GM12878 (cell line): Measurements from ENCODE around the gene UGT1A6. TPM values are rescaled to one million over a fixed set of nuclear protein-coding genes. Genes with fewer than 3 reads are reported as not detected.

Source experiments
- ATAC-seq: fragments of 200-7000 bp; cut with Tn5 transposase; 3 replicates; pipeline ENCODE4 v1.9.1; 2020; ENCODE audit warnings: mild to moderate bottlenecking, moderate library complexity
- BruUV-seq: library from RNA; stranded (reverse); fragments of 400-500 nt; replicated peaks from 2 replicates; lab custom pipeline; 2021; lab: Mats Ljungman, UMichigan
- CTCF ChIA-PET: fragments of 300-600 bp; sonication (Branson Sonifier 250); formaldehyde crosslinking; extraction: SDS; loops from one replicate; lab custom pipeline; 2021; ENCODE audit warnings: inconsistent platforms; lab: Yijun Ruan, JAX
- POLR2A ChIA-PET: fragments of 350-600 bp; formaldehyde crosslinking; extraction: SDS; loops from one replicate; lab custom pipeline; 2021; ENCODE audit warnings: inconsistent platforms; lab: Charles Lee
- RAD21 ChIA-PET: fragments of 300-600 bp; sonication (Branson Sonifier 250); formaldehyde crosslinking; loops from one replicate; lab custom pipeline; 2023; ENCODE audit warnings: antibody characterized with exemption; ENCODE audit not compliant: unreplicated experiment; lab: Charles Lee
- SMC1A ChIA-PET: fragments of 300-600 bp; sonication (Branson Sonifier 250); formaldehyde crosslinking; loops from one replicate; lab custom pipeline; 2023; ENCODE audit not compliant: unreplicated experiment, uncharacterized antibody; lab: Charles Lee
- DNase-seq: peaks from one replicate; pipeline ENCODE4 v3.0.0-alpha.2; 2011; ENCODE audit warnings: low read depth, low spot score
- FAIRE-seq: peaks from 3 replicates; lab custom pipeline; 2011; peaks lifted over from hg19 to GRCh38; lab: Jason Lieb, UNC
- H2AFZ ChIP-seq: 2 replicates; pipeline ENCODE4 v1.6.0; 2011; ENCODE audit warnings: low read depth, low read length, control low read depth; ENCODE audit not compliant: control insufficient read depth
- H3K27ac ChIP-seq: 2 replicates; pipeline ENCODE4 v1.5.1; 2011; ENCODE audit warnings: control low read depth; ENCODE audit not compliant: control insufficient read depth, insufficient read depth
- H3K27me3 ChIP-seq, 2 experiments: replicated peaks in 1 of 2; 2 replicates each; pipeline versions ENCODE4 v1.6.0 to v1.6.1; 2011; ENCODE audit warnings: low read length in 1 of 2; ENCODE audit not compliant: control insufficient read depth in 2 of 2, insufficient read depth in 2 of 2
- H3K36me3 ChIP-seq, 2 experiments: 2 replicates each; pipeline ENCODE4 v1.5.1; 2011; ENCODE audit warnings: low read length in 1 of 2; ENCODE audit not compliant: control insufficient read depth in 2 of 2, insufficient read depth in 2 of 2
- H3K4me1 ChIP-seq: 2 replicates; pipeline ENCODE4 v1.6.1; 2011; ENCODE audit warnings: mild to moderate bottlenecking, low read length, moderate library complexity, mixed read lengths; ENCODE audit not compliant: control insufficient read depth, insufficient read depth
- H3K4me2 ChIP-seq: 2 replicates; pipeline ENCODE4 v1.6.0; 2011; ENCODE audit warnings: control low read depth; ENCODE audit not compliant: control insufficient read depth, insufficient read depth
- H3K4me3 ChIP-seq: fragments of 200-600 bp; sonication (generic); 2 replicates; pipeline ENCODE4 v1.5.1; 2016
- H3K79me2 ChIP-seq: 2 replicates; pipeline ENCODE4 v1.6.0; 2011; ENCODE audit warnings: low read length; ENCODE audit not compliant: control insufficient read depth, insufficient read depth
- H3K9ac ChIP-seq: 2 replicates; pipeline ENCODE4 v1.8.0; 2011; ENCODE audit warnings: low read length, control low read depth, mixed read lengths; ENCODE audit not compliant: control insufficient read depth, insufficient read depth
- H3K9me3 ChIP-seq: replicated peaks from 3 replicates; pipeline ENCODE4 v1.5.1; 2011; ENCODE audit warnings: mild to moderate bottlenecking, low read length; ENCODE audit not compliant: control insufficient read depth, insufficient read depth
- H4K20me1 ChIP-seq: 2 replicates; pipeline ENCODE4 v1.6.0; 2011; ENCODE audit not compliant: control insufficient read depth, insufficient read depth
- ASH2L ChIP-seq: fragments of 300-600, 200-600 bp; sonication (generic); IDR thresholded peaks from 2 replicates; pipeline ENCODE4 v1.6.1; 2017; ENCODE audit warnings: low read depth, mild to moderate bottlenecking, borderline replicate concordance
- CEBPB ChIP-seq, 2 experiments: fragments of 150-350 bp in 1 of 2; IDR thresholded peaks; 2 replicates each; pipeline ENCODE4 v1.6.1; 2012 to 2014; ENCODE audit warnings: low read depth in 2 of 2, low read length in 2 of 2, borderline replicate concordance in 1 of 2, inconsistent platforms in 1 of 2
- CHD2 ChIP-seq: IDR thresholded peaks from 2 replicates; pipeline ENCODE4 v1.6.1; 2011; ENCODE audit warnings: low read depth, low read length, improper control_type of control experiment, borderline replicate concordance
- DPF2 ChIP-seq: fragments of 450-650 bp; IDR thresholded peaks from 2 replicates; pipeline ENCODE4 v1.6.1; 2017; ENCODE audit warnings: mild to moderate bottlenecking
- ETV6 ChIP-seq, 2 experiments: fragments of 450-650 bp in 1 of 2; IDR thresholded peaks in 1 of 2; conservative IDR thresholded peaks in 1 of 2; 2 replicates each; pipeline ENCODE4 v1.6.1; 2014; ENCODE audit warnings: antibody characterized with exemption in 1 of 2, borderline replicate concordance in 1 of 2, low read depth in 1 of 2, mild to moderate bottlenecking in 1 of 2, moderate library complexity in 1 of 2
- MEF2A ChIP-seq: IDR thresholded peaks from 2 replicates; pipeline ENCODE4 v1.6.1; 2011; ENCODE audit warnings: low read depth, mild to moderate bottlenecking, low read length, moderate library complexity; ENCODE audit not compliant: insufficient read depth
- PBX3 ChIP-seq: IDR thresholded peaks from 2 replicates; pipeline ENCODE4 v1.6.1; 2011; ENCODE audit warnings: mild to moderate bottlenecking, low read depth, low read length, moderate library complexity; ENCODE audit not compliant: insufficient replicate concordance
- POLR2AphosphoS2 ChIP-seq: IDR thresholded peaks from 2 replicates; pipeline ENCODE4 v1.6.1; 2011; ENCODE audit warnings: low read depth, mild to moderate bottlenecking, low read length, improper control_type of control experiment, moderate library complexity
- RUNX3 ChIP-seq: IDR thresholded peaks from 2 replicates; pipeline ENCODE4 v1.6.1; 2012; ENCODE audit warnings: low read length, inconsistent platforms
- SMAD1 ChIP-seq: fragments of 450-650 bp; IDR thresholded peaks from 2 replicates; pipeline ENCODE4 v1.6.1; 2018; ENCODE audit warnings: mild to moderate bottlenecking, low read depth; ENCODE audit not compliant: partially characterized antibody
- SMARCA5 ChIP-seq: fragments of 450-650 bp; IDR thresholded peaks from 2 replicates; pipeline ENCODE4 v1.6.1; 2017; ENCODE audit warnings: mild to moderate bottlenecking
- TAF1 ChIP-seq: IDR thresholded peaks from 2 replicates; pipeline ENCODE4 v1.6.1; 2011; ENCODE audit warnings: mild to moderate bottlenecking, low read depth, low read length, borderline replicate concordance
- ZNF217 ChIP-seq: fragments of 450-650 bp; IDR thresholded peaks from 2 replicates; pipeline ENCODE4 v1.6.1; 2017; ENCODE audit warnings: antibody characterized with exemption, mild to moderate bottlenecking
- WGBS: methylation state at CpG from one replicate; pipeline ENCODE4 v1.1.6; 2016; ENCODE audit warnings: low lambda C conversion rate; ENCODE audit not compliant: insufficient replicate concordance, insufficient coverage; ENCODE audit errors: missing lambda C conversion rate; 5-methylcytosine and 5-hydroxymethylcytosine counted together
- in situ Hi-C: fragments of 300-500 bp; cut with MboI; formaldehyde crosslinking; loops from 9 replicates; pipeline ENCODE4 v1.14.3; 2018; ENCODE audit warnings: mixed read lengths
- intact Hi-C: fragments of 100-400 bp; cut with micrococcal nuclease; formaldehyde crosslinking; loops from one replicate; pipeline ENCODE4 v1.14.2; 2022; ENCODE audit not compliant: unreplicated experiment
- polyA plus RNA-seq, 11 experiments: library from polyadenylated mRNA; depleted of rRNA in 4 of 11; unstranded in 6 of 11; stranded (reverse) in 5 of 11; fragments of >200 nt; fragmentation: Nextera tagmentation in 4 of 11; fragmentation: Illumina TruSeq in 1 of 11; extraction: Ambion mirVana in 4 of 11; extraction: Trizol in 1 of 11; gene quantifications; 1 replicate in 1 of 11; 2 replicates in 10 of 11; pipeline versions ENCODE4 v1.2.1 to v1.2.3, GENCODE V29; 2011 to 2016; ENCODE audit warnings: inconsistent platforms in 2 of 11, missing spikeins in 2 of 11, low read depth in 1 of 11
- total RNA-seq, 4 experiments: library from RNA; depleted of rRNA in 3 of 4; stranded (reverse); fragments of >200 nt in 3 of 4; fragmentation: Illumina TruSeq in 1 of 4; extraction: Trizol in 1 of 4; gene quantifications; 2 replicates each; pipeline versions ENCODE4 v1.2.1 to v1.2.3, GENCODE V29; 2013 to 2021

The UGT1A6 gene
- total and polyA plus RNA-seq, 10 of the 15 experiments (the other 5 are each of a cell fraction or from before 2014, with no cell fraction given): not detected

GRCh38 chr2:233795735-233796171 lies 103.1 kb downstream of the UGT1A6 start:
- TF ChIP-seq POLR2AphosphoS2 (no peak), CEBPB (IDR thresholded peaks at IDR 0.05; ENCODE audit: borderline replicate concordance in 1 of 2, low read depth in 2 of 2, low read length in 2 of 2) (no peak), SMARCA5 (no peak)
- Histone ChIP-seq H3K27me3 (no peaks in the 10 kb centered on the region; a peak in 2 of 4 replicates), H4K20me1 (no peaks in the 10 kb centered on the region), H3K4me2 (no peak overlapping the region), H3K4me1 (no peaks in the 10 kb centered on the region), H3K4me3 (no peak overlapping the region), H3K27ac (no peak overlapping the region), H3K36me3 (no peaks in the 10 kb centered on the region), H2AFZ (no peak overlapping the region), H3K9me3 (no peaks in the 10 kb centered on the region), H3K9ac (no peak overlapping the region), H3K79me2 (no peaks in the 10 kb centered on the region)
- in situ Hi-C loops (no loop called here), intact Hi-C loops (no loop called here)
- POLR2A ChIA-PET: no interaction called here
- SMC1A ChIA-PET: no interaction called here
- BruUV-seq: no TSS peak
- ATAC-seq (no peak), DNase-seq (no peak), FAIRE-seq (no peak)
- WGBS: 49% methylated on average over 13 of the region's 13 CpGs
- RAD21 ChIA-PET: no interaction called here
- CTCF ChIA-PET: interaction anchor here (0.7 kb wide), 1 partner anchor 15 kb away, joined by 3 read pairs; no protein-coding TSS in a partner anchor

GRCh38 chr2:233796254-233796653 lies 103.6 kb downstream of the UGT1A6 start:
- ATAC-seq: no peak
- Histone ChIP-seq H3K9ac (no peak overlapping the region), H3K36me3 (no peaks in the 10 kb centered on the region), H3K27me3 (no peaks in the 10 kb centered on the region; a peak in 2 of 4 replicates), H3K4me3 (no peak overlapping the region), H3K9me3 (no peaks in the 10 kb centered on the region), H2AFZ (no peak overlapping the region), H3K4me2 (no peak overlapping the region), H4K20me1 (no peaks in the 10 kb centered on the region), H3K4me1 (no peaks in the 10 kb centered on the region), H3K79me2 (no peaks in the 10 kb centered on the region), H3K27ac (no peak overlapping the region)
- no TSS peak for BruUV-seq
- no peak for DNase-seq
- intact Hi-C loops (no loop called here), in situ Hi-C loops (no loop called here)
- ChIA-PET RAD21 (no interaction called here), CTCF (interaction anchor here (0.7 kb wide), 1 partner anchor 16 kb away, joined by 3 read pairs; no protein-coding TSS in a partner anchor), SMC1A (no interaction called here), POLR2A (no interaction called here)
- TF ChIP-seq PBX3 (no peak), DPF2 (no peak), ZNF217 (no peak), ETV6 (conservative IDR thresholded peaks at IDR 0.05 in 1 of 2, IDR thresholded peaks at IDR 0.05 in 1 of 2; ENCODE audit: borderline replicate concordance in 1 of 2, low read depth in 1 of 2) (no peak), MEF2A (no peak), POLR2AphosphoS2 (no peak), RUNX3 (no peak), ASH2L (no peak), CHD2 (no peak), SMAD1 (no peak), TAF1 (no peak)
- WGBS: 38% methylated on average over 8 of the region's 9 CpGs
- no peak for FAIRE-seq
